Glutamatergic neuron (in vitro differentiated cells): ENCODE results near the gene HOXC4. TPM values are rescaled to one million over a fixed set of nuclear protein-coding genes. Genes with fewer than 3 reads are reported as not detected.
"Not testable (repeated sequence)": the region's sequence is repeated elsewhere in the genome, so short reads cannot be mapped to it uniquely, and the experiment has no call there.

Experiments
- DNase-seq: peaks from one replicate; pipeline ENCODE4 v3.0.0; 2022
- H3K27ac Mint-ChIP-seq: one replicate; pipeline ENCODE4 v1.8.0; 2020; ENCODE audit warnings: mild to moderate bottlenecking, mixed read lengths, inconsistent platforms; ENCODE audit not compliant: unreplicated experiment
- H3K27me3 Mint-ChIP-seq: one replicate; pipeline ENCODE4 v1.8.0; 2020; ENCODE audit warnings: mild to moderate bottlenecking, moderate library complexity, mixed read lengths, inconsistent platforms; ENCODE audit not compliant: unreplicated experiment
- H3K36me3 Mint-ChIP-seq: one replicate; pipeline ENCODE4 v1.8.0; 2020; ENCODE audit warnings: mild to moderate bottlenecking, mixed read lengths, inconsistent platforms; ENCODE audit not compliant: unreplicated experiment
- H3K4me1 Mint-ChIP-seq: one replicate; pipeline ENCODE4 v1.8.0; 2020; ENCODE audit warnings: mild to moderate bottlenecking, low read depth, mixed read lengths, inconsistent platforms; ENCODE audit not compliant: unreplicated experiment
- H3K4me3 Mint-ChIP-seq: one replicate; pipeline ENCODE4 v1.8.0; 2020; ENCODE audit warnings: mild to moderate bottlenecking, mixed read lengths, inconsistent platforms; ENCODE audit not compliant: unreplicated experiment
- H3K9me3 Mint-ChIP-seq: one replicate; pipeline ENCODE4 v1.8.0; 2020; ENCODE audit warnings: mild to moderate bottlenecking, moderate library complexity, mixed read lengths, inconsistent platforms; ENCODE audit not compliant: unreplicated experiment
- microRNA-seq: library from miRNA; unstranded; fragments of <30 nt; microRNA quantifications from one replicate; pipeline ENCODE4, GENCODE V29; 2020; ENCODE audit not compliant: unreplicated experiment
- total RNA-seq: library from RNA; stranded (reverse); fragmentation: NEBNext Ultra II Directional; extraction: Animal tissue kit (Norgen Biotek cat#: 25700); gene quantifications from one replicate; pipeline ENCODE4 v1.2.1, GENCODE V29; 2021; ENCODE audit not compliant: unreplicated experiment

Gene HOXC4
- total RNA-seq, 1 donor from 2014 or later: not detected

GRCh38 chr12:54102223-54102622 lies 48.6 kb downstream of the HOXC4 start:
- H3K27ac Mint-ChIP-seq, H3K36me3 Mint-ChIP-seq, H3K4me3 Mint-ChIP-seq, H3K9me3 Mint-ChIP-seq, DNase-seq: not testable (repeated sequence)
- Mint-ChIP-seq H3K4me1 (peaks cover 11% of the 10 kb centered on the region), H3K27me3 (peaks cover 22% of the 10 kb centered on the region)

GRCh38 chr12:54103827-54104226 lies 50.2 kb downstream of the HOXC4 start:
- not testable (repeated sequence) for H3K36me3 Mint-ChIP-seq, H3K9me3 Mint-ChIP-seq, H3K4me3 Mint-ChIP-seq, H3K27ac Mint-ChIP-seq, DNase-seq
- Mint-ChIP-seq H3K27me3 (peaks cover 25% of the 10 kb centered on the region), H3K4me1 (peaks cover 13% of the 10 kb centered on the region)

Small RNA genes lying within 50 kb of the gene (microRNA-seq; reads per million reads assigned to microRNA genes)
- gene MIR615: 7.2 reads per million, percentile 40 among the genes with 10 or more reads in this experiment

Other genes starting within 250 kb of the HOXC4 start
- gene HOXC13, start 115.0 kb upstream of the HOXC4 start, total RNA-seq: not detected
- gene HOXC12, start 98.9 kb upstream of the HOXC4 start, total RNA-seq: not detected
- gene HOXC11, start 80.7 kb upstream of the HOXC4 start, total RNA-seq: not detected
- not detected for gene HOTAIR, start 78.9 kb upstream of the HOXC4 start, total RNA-seq
- not detected for gene HOXC10, start 68.7 kb upstream of the HOXC4 start, total RNA-seq
- not detected for gene HOXC9, start 53.7 kb upstream of the HOXC4 start, total RNA-seq
- not detected for gene HOXC8, start 44.9 kb upstream of the HOXC4 start, total RNA-seq
- 0.32 TPM for gene HOXC6, start 25.4 kb upstream of the HOXC4 start, total RNA-seq
- not detected for gene HOXC5, start 20.8 kb upstream of the HOXC4 start, total RNA-seq
- gene SMUG1, start 135.2 kb downstream of the HOXC4 start, total RNA-seq: 39.3 TPM
- 225 TPM for gene CBX5, start 226.3 kb downstream of the HOXC4 start, total RNA-seq
- 1,556 TPM for gene HNRNPA1, start 226.9 kb downstream of the HOXC4 start, total RNA-seq
- not detected for gene NFE2, start 247.2 kb downstream of the HOXC4 start, total RNA-seq